GM12875 (cell line): ENCODE data around the gene CASZ1.

ENCODE experiments used
- H3K4me3 ChIP-seq: one replicate; pipeline ENCODE4 v1.5.1; 2011; ENCODE audit warnings: low read depth, low read length, control low read depth
- CTCF ChIP-seq: IDR thresholded peaks from 2 replicates; pipeline ENCODE4 v1.5.1; 2011; ENCODE audit warnings: low read depth, mild to moderate bottlenecking, control low read depth, inconsistent platforms, low read length, moderate library complexity, borderline replicate concordance; ENCODE audit not compliant: insufficient read depth

Gene CASZ1

DNA sequence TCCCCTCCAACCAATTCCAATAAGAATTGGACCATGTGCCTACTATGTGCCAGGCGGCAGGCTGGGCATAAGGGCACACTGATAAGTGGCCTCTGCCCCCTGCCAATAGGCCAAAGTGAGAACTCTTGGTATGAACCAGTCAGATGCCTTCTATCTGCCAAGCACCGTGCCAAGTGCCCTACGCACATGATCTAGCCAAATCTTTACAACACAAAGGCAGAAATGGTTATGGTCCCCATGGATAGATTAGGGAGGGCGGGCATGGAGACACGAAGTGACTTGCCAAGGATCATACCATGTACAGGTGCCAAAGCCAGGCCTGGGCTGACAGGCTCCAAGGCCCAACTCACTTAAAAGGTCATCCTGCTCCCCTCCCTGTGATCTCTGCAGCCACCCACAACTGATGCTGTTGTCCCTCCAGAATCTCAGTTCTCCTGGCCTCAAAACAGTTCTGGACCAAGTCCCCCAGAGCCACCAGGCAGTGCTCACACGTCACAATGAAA, 32.1 kb downstream of the CASZ1 start:
- no peak overlapping the region for H3K4me3 ChIP-seq
- no peak for TF ChIP-seq CTCF

GRCh38 chr1:10762875-10763274, 33.6 kb downstream of the CASZ1 start:
- H3K4me3 ChIP-seq, result no peak overlapping the region
- no peak for TF ChIP-seq CTCF

DNA sequence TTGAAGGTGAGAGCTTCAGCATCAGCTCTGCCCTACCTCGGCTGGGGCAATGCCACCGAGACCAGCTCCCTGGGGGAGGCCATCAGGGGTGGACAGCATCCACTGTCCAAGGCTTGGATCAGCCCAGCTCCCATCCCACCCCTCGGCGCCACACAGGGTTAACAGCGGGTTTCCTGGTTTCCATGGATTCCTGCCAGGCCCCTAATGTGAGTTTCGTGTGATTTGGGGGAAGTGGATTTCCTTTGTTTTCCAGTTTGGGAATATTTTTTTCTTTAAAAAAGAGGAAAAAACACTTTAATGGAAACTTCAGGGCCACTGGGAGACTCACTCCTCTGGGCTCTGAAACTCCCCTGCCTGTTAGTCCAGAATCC, 34.3 kb downstream of the CASZ1 start:
- no peak for TF ChIP-seq CTCF
- H3K4me3 ChIP-seq, result no peak overlapping the region

GRCh38 chr1:10761503-10762152, 34.8 kb downstream of the CASZ1 start:
- no peak overlapping the region for H3K4me3 ChIP-seq
- TF ChIP-seq CTCF, result no peak

DNA sequence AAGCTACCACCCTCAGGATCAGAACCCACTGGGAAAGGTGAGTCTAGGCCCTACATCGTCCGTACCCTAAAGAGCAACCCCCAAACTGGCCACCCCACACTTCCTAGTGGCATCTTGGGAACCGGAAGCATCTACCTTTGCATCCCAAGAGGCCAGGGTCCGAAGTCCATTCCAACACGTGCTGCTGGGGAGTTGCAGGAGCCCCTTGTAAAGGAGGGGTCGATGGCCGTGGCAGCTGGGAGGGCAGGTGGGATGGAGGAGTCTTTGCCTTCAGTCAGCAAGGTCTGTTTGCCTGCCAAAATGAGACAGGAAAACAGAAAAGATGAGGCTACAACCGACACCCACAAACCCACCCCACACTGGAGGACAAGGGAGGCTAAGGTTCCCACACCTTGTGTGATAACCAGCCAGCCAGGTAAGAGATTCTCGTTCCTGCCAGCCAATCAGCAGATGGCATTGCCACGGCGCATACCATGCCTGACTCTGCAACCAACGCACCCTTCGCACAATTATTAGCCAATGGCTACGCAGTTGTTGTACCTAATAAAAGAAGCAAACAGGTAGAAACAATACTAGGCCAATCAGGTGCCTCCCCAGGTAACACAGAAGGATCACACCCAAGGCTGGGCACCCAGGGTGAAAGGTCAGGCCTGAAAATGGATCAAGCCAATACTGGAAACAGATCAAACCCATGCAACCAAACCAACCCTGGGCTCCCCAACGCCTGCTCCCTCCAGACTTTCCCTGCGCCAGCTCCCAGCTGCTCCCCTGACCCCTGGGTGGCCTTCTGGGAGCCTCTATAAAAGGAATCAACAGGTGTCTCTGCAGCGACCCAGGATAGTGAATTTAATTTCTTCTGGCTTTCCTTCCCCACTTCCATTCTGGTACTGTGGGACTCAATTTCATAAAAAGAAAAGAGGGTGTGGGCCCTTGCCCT, 35.6 kb downstream of the CASZ1 start:
- TF ChIP-seq CTCF, result no peak

DNA sequence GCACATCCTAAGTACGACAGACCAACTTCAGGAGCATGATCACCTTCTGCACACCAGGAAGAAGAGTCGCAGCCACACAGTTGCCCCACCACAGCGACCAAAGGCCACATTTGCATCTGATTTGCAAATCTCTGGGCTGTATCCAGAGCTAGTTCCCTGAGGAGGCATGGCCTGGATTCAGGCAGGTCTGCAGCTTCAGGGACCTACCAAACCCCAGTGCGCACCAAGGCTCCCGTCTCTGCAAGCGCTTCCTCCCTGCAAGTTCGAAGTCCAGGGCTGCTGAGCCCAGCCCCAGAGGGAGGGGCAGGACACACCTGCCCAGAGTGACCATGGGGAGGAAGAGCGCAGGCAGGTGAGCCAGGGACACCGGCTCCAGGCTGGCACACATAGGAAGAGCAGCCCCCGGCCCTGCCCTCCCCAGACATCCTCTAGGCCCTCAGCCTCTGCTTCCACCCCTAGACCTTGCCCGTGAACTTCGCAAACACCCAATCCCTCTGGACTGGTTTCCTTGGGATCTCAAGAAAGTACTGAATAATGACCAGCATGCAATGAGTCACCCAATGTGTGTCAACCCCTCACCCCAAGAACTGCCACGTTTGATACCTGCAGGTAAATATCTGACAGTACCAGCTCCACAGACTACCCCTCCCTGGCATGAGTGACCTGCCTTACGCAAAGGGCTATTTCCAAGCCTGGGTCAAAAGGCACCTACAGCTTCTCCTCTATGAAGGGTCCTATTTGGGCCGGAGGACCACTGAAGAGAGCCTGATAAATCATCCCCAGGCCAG, 36.8 kb downstream of the CASZ1 start:
- no peak overlapping the region for H3K4me3 ChIP-seq
- no peak for TF ChIP-seq CTCF

More for the DNA sequence above, 35.6 kb downstream of the CASZ1 start:
- no peak overlapping the region for H3K4me3 ChIP-seq
